GM12892 (cell line): Measurements from ENCODE around the gene SV2C.

ENCODE experiments used
- POLR2A ChIP-seq: IDR thresholded peaks from 2 replicates; pipeline ENCODE4 v1.6.1; 2011; ENCODE audit warnings: low read depth, low read length, control low read depth
- POLR2AphosphoS5 ChIP-seq: IDR thresholded peaks from 2 replicates; pipeline ENCODE4 v1.6.1; 2011; ENCODE audit warnings: low read depth, low read length, control low read depth
- TAF1 ChIP-seq: IDR thresholded peaks from 2 replicates; pipeline ENCODE4 v1.6.1; 2011; ENCODE audit warnings: low read depth, mild to moderate bottlenecking, control low read depth, low read length, borderline replicate concordance

DNA sequence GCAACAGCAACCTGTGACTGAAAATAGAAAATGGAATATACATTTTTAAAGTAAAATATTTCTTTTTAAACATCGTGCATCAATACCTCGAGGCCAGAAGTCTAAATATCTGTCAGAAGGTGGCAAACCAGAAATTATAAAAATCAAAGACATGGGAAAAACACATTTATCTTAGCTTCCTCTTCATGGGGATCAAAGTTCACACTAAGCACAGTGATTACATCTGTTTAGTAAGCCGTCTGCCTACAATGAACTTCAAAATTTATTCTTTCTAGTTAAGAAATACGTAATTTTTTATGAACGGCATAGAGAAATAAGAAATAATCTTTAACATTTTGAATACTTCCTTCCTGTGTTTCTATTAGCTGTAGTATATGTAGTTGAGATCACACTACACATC lies 17.9 kb upstream of the SV2C start:
- no peak for TF ChIP-seq POLR2AphosphoS5
- TF ChIP-seq POLR2A: no peak
- TF ChIP-seq TAF1: no peak
